Skeletal muscle cell (primary cell): Measurements from ENCODE around the gene IFI27L1.

Source experiments
- DNase-seq: peaks from one replicate; pipeline ENCODE4 v3.0.0-alpha.2; 2010; ENCODE audit warnings: low read depth
- H3K4me3 ChIP-seq: 2 replicates; pipeline ENCODE4 v1.5.1; 2011; ENCODE audit warnings: low read depth, mild to moderate bottlenecking, control low read depth, low read length, moderate library complexity

The IFI27L1 gene

DNA sequence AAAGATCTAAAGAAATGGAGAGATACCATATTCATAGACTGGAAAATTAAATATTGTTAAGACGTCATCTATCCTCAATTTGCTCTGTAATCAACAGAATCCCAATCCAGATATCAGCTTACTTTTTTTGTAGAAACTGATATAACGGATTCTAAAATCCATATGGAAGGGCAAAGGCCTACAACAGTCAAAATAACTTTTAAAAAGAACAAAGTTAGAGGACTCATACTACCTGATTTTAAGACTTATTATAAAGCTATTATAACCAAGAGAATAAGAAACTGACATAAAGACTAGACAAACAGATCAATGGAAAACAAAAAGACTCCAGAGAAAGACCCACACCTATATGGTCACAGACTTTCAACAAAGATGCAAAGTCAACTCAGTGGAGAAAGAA lies 6.1 kb upstream of the IFI27L1 start:
- no peak overlapping the region for H3K4me3 ChIP-seq
- no peak for DNase-seq

DNA sequence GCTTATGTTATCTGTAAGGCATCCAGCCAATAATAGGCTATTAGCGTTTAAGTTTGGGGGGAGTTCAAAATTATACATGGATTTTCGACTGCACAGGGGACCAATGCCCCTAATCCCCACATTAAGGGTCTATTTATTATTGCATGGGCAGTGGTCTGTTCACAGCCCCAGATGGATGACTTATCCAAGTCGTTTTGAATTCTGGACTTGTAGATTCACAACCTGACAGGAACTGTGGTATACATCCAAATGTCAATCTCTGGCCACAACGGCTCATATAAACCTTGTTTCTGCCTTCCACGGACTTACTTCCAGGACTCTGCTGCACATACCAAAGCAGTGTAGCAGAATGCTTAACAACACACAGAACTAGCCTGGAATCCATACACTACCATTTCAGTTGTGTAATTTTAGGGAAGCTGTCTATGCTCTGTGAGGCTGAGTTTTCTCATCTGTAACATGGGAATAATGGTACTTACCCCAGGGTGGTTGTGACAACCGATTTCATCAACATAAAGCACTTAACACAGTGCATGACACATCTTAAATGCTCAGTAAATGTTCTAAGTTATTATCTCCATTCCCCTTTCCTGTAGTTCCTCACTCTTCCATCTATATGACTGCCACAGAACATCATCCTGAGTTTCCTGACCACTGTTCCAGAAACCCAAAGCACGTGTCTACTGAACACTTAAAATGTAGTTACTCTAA lies 3.8 kb upstream of the IFI27L1 start:
- no peak overlapping the region for H3K4me3 ChIP-seq
- no peak for DNase-seq

DNA sequence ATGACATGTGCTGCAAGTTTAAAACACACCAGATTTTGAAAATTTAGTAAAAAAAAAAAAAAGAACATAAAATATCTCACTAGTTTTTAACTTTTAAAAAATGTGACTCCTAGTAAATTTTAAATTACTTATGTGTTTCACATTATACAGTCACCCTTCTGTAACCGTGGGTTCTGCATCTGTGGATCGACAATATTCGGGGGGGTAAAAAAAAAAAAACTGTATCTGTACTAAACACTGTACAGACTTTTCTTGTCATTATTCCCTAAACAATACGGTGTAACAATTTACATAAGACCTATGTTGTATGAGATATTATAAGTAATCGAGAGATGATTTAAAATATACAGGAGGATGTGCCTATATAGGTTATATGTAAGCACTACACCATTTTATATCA lies 3.3 kb upstream of the IFI27L1 start:
- H3K4me3 ChIP-seq, result no peak overlapping the region
- no peak for DNase-seq

DNA sequence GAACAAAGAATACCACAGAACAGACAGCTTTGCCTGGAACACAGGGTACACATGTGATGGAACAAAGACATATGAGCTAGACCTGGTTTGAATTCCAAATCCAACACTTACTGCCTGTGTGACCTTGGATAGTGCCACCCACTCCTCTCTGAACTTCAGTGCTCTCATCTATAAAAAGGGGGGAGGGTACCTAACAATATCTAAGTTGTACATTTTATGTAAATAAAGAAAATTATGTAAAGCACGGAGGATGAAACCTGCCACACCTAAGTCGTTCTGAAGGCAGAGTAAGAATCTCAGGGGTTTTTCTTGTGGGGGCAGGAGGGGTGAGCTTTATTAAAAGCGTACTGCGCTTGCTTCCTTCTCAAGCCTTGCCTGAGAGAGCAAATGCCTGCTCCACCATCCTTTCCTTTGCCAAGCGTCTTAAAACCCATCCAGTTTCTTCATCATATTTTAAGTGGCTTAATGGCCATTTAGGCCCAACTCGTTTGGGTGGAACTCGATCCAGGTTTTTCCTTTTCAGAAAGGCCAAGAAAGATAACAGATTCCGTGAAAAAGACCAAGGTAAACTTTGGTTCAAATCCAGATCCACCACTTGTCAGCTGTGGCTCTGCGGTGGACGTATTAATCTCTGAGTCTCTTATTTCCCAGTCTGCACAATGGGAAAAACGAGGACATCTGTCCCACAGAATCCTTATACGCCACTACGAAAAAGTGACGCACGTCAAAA lies 1.1 kb upstream of the IFI27L1 start:
- DNase-seq, result peak; percentile 15
- peak overlapping the region; percentile 89 for H3K4me3 ChIP-seq

DNA sequence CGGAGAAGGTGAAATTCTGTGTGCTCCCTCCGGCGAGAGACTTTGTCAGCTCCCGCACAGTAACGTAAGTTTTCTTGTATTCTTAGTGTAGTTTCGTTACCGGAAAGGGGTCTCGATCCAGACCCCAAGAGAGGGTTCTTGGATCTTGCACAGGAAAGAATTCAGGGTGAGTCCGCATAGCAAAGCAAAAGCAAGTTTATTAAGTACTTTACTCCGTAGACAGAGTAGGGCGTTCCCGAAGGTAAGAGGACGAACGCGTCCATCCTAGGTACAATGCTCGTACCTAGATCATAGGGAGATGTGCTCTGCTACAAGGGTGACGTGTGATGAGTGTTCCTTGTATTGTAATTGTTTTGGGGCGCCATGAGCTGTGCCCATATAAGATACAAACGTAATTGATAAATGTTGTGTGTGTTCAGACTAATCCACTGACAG lies 293 bp downstream of the IFI27L1 start:
- no peak for DNase-seq
- H3K4me3 ChIP-seq, result peak overlapping the region; percentile 89

DNA sequence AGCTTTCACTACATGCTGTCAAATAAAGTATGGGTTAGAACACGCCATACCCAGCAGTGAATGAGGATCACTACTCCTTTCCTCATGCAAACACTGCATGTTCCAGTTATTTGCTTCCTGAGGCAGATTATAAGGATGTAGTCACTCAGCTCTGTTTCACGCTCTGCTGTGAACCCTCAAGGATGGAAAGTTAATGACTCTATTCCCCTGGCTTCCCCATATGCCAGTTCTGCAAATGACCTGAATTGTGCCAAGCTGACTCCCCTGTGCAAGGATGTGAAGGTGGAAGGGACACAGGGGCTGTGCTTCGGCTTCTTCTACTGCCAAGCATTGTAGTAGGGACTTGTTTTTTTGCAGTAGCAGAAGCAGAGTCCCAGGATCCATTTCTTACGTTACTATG lies 6.8 kb downstream of the IFI27L1 start:
- no peak for DNase-seq
- no peak overlapping the region for H3K4me3 ChIP-seq

DNA sequence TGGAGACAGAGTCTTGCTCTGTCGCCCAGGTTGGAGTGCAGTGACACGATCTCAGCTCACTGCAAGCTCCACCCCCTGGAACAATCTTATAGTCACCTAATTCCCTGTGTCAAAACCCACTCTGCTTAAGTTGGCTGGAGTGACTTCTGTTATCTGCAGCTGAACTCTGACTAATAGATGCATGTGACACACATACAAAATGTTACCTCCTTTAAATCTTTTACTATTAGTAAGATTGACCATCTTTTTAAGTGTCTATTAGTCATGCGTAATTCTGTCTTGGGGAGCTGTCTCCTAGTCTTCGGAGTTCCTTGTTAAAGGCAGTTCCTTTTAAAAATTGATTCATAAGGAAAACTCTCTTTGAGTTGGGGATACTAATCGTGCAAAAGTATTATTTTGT lies 7.4 kb downstream of the IFI27L1 start:
- no peak overlapping the region for H3K4me3 ChIP-seq
- DNase-seq, result no peak

DNA sequence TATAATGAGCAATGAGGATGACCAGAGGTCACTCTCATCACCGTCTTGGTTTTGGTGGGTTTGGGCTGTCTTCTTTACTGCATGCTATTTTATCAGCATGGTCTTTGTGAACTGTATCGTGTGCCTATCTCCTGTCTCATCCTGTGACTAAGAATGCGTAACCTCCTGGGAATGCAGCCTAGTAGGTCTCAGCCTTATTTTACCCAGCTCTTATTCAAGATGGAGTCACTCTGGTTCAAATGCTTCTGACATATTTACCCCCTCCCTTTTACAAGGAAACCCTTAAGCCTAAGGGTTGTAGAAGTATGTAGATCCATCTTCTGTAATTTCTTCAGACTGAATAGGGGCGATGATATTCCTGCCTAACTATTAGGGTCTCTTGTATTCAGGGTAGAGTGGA lies 8.4 kb downstream of the IFI27L1 start:
- H3K4me3 ChIP-seq, result no peak overlapping the region
- DNase-seq, result no peak

DNA sequence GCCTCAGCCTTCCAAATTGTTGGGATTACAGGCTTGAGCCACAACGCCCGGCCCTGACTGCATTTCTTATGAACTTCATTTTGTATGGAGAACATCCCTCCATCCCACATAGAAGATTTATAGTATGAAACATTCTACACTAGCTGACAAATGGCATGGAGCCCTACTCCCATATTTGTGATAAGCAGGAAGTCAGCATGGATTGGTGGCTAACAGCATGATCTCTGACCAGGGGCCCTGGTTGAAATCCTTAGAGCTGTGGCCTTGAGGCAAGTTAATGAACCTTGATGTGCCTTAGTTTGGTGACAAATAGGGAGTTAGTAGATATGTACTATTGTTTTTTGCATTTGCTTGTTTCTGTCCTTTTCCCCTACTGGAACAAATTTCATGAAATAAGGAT lies 12.3 kb downstream of the IFI27L1 start:
- DNase-seq, result no peak

DNA sequence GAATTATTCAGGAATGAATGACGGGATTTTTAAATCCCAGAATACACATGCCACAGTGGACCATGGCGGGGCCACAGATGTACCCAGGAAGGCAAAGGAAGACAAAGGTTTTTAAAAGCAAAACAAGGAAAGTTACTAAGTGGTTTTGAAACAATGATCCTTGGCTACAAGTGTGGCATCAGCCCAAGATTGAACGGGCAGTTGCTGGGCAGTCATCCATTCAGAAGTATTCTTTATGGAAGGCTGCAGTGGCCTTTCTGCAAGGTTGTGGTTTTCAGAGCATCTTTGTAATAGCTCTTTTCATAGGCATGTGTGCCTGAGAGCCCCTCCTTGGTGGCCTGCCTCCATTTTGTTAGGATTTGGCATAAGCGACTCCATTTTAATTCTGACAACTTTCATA lies 16.0 kb downstream of the IFI27L1 start:
- no peak for DNase-seq
- H3K4me3 ChIP-seq, result no peak overlapping the region

More for the DNA sequence above, 12.3 kb downstream of the IFI27L1 start:
- no peak overlapping the region for H3K4me3 ChIP-seq

DNA sequence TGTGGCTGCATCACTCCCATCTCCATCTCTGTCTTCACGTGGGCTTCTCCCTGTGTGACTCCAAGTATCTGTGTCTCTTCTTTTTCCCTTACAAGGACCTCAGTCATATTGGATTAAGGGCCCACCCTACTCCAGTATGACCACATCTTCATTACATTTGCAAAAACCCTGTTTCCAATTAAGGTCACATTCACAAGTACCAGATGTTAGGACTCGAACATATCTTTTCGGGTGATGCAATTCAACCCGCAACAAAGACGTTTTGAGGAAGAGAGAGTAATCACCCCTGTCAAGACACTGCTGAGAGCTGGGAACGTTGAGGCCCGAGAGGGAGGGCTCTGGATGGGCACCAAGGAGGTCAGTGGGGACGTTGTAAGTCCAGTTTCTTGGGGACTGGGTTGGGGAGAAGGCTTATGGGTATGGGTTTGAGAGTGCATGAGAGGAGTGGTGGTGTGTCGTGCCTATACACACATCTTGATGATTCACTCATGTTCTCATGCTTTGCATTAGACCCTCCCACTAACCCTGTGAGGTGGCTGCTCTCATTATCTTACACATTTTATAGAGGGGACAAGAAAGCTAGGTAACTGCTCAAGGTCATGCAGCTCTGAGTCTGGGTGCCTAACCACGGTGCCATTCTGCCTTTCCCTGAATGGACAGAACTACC lies 17.3 kb downstream of the IFI27L1 start:
- H3K4me3 ChIP-seq, result no peak overlapping the region
- DNase-seq, result peak; percentile 36

DNA sequence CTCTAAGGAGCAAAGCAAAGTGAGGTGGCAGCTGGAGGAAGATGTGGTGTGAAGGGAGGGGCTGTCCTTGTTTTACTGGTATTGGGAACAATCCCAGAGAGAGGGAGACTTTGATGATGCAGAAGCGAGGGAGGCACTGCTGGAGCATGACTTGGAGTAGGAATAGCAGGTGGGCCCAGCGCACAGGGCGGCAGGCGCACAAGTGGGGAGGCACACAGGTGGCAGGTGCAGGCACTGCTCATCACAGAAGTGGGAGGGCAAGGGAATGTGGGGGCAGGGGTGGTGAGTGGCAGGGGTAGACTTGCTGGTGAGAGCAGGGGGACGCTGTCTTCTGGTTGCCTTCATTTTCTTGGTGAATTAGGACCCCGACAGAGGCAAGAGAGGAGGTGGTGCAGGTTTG lies 17.9 kb downstream of the IFI27L1 start:
- no peak overlapping the region for H3K4me3 ChIP-seq
- no peak for DNase-seq

DNA sequence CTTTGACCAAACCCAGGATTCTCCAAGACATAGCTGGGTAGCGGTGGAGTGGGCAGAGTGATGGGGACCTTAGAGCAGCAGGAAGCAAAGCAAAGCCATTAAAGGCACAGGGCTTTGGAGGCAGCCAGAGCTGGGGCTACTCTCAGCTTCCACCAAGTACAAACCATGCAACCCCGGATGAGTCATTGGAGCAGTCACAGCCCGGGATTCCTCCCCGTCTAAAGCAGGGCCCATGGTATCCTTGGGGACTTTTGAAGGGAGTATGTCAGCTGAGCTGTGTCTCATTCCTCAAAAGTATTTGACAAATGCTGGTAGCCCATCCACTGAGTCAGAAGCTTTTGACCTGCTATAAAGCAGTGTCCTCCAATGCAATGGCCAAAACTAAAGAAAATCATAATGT lies 19.7 kb downstream of the IFI27L1 start:
- DNase-seq, result peak; percentile 74
- no peak overlapping the region for H3K4me3 ChIP-seq

DNA sequence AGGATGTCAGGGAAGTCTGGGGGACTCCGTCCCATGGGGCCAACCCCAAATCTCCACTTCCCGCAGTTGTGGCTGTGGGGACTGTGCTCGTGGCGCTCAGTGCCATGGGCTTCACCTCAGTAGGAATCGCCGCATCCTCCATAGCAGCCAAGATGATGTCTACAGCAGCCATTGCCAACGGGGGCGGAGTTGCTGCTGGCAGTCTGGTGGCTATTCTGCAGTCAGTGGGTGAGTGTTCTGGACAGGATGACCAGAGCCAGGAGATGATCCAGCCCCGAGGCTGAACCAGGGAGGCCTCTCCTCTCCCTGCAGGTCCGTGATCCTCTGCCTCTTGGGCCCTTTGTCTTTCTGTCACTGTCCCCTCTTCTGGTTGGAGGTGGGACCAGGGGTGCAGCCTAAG lies 20.6 kb downstream of the IFI27L1 start:
- DNase-seq, result no peak
- H3K4me3 ChIP-seq, result no peak overlapping the region

DNA sequence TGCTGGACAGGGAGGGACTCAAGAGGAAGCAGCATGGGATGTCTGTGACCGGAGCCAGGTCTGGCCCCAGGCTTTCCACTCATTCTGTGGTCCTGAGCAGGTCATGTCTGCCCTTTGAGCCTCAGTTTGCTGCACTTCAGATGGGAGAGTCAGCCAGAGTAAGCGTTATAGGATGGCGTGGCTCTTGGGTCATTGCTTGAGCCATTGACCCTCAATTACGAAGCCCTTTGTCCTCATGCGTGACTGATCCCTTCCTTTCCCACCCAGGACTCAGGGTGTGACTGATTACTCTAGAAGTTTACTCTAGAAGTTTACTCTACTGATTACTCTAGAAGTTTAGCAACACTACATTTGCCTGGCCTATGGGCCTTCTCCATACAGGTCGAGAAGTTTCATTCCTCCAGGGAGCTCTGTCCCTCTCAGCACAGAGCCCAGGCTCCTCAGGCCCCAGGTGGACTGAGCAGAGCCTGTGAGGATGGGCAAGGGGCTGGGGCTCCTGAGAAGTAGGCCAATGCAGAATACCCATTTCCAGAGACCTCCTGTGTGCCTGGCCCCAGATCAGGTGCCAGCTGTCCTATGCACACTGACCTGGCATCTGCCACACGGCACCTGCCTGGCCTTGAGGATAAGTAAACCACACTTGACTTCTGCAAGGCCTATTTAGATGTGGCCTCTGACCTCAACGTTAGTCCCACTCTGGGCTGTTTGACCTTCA lies 21.8 kb downstream of the IFI27L1 start:
- DNase-seq, result no peak
- H3K4me3 ChIP-seq, result no peak overlapping the region

DNA sequence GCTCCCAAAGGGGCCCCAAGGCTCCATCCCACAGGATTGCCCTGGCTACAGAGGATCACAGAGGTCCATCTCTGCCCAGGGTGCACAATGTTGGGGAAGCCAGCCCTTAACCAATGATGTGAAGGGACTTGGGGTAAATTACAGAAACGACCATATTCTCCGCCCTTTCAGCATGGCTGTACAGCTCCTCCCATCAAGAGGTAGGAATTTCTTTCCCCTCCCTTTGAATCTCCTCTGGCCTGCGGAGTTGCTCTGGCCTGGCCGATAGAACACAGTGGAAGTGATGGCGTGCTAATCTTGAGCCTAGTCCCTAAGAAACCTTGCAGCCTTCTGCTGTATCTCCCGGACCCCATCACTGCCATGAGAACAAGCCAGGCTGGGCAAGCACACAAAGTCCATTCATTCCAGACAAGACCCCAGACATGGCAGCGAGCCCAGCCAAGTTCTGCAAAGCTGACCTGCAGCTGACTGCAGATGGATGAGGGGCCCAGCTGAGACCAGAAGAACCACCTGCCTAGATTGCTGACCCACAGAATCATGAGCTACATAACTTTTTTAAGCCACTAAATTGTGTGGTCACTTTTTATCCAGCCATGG lies 22.5 kb downstream of the IFI27L1 start:
- H3K4me3 ChIP-seq, result no peak overlapping the region
- DNase-seq, result no peak

DNA sequence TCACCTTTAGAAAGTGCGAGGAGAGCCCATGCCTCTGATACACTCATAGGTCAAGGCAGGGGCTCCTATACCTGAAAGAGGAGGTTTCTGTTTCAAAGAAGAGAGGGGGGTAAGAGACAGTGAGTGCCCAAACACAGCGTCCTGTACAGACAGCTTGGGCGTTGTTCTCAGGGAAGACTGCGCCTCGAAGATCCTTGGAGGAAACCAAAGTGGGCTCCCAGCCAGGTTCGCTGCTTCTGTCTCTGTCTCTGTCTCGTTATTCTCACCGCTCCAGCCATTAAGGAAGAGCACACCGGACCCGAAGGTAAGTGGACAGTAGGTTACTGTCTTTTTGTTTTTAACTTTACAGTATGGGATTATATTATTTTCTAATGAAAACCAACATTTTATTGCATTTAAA lies 23.6 kb downstream of the IFI27L1 start:
- DNase-seq, result no peak
- no peak overlapping the region for H3K4me3 ChIP-seq

DNA sequence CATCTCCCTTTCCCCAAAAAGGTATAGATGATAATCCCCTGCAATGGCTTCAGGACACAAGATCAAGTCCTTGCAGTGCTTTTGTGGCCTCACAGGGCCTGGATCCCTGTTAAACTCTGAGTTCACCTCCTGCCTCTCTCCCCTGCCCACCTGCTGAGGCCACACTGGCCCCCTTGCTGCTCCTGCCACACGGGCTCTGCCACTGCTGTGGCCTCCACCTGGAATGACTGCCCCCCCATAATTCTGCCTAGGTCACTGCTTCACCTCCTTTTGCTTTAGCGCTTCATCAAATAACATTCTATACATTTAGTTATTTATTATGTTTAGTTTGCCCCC lies 28.8 kb downstream of the IFI27L1 start:
- DNase-seq, result no peak

DNA sequence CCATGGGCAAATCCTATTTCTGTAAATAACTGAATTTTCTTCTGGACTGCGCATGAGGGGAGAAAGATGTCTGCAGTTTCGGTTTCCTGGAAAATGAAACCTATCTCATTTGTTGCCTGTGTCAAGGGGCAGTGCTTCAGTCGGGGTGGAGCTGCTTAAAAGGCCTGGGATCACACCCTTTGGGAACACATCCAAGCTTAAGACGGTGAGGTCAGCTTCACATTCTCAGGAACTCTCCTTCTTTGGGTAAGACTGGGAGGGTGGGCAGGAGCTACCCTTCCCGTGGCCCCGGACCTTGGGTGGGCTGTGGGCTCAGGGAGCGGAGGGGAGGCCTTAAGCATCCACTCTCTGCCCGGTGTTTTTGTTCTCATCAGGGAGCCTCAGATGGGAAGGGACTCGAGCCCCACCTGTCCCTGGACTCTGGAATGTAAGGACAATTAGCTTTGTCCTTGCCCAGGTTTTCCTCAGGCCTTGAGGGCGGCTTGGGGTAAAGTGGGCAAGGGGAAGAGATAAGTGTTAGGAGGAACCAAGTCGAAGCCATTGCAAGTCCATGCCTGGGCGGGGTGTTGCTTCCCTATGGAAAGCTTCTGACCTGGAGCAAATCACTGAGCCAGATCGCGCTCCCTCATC lies 29.6 kb downstream of the IFI27L1 start, which contains the start of gene IFI27:
TSS of gene IFI27 (plus strand) at position 185 of the 630 bp plus-strand sequence.
- H3K4me3 ChIP-seq, result no peak within 1 kb of the TSS
- no peak for DNase-seq

More for the DNA sequence above, 28.8 kb downstream of the IFI27L1 start:
- no peak overlapping the region for H3K4me3 ChIP-seq
